Ishikawa (cell line): ENCODE results near the gene IFI30.

Experiments
- CEBPB ChIP-seq: IDR thresholded peaks from 2 replicates; pipeline ENCODE4 v1.6.1; 2012
- EGR1 ChIP-seq: IDR thresholded peaks from 2 replicates; pipeline ENCODE4 v1.6.1; 2012
- TCF12 ChIP-seq: IDR thresholded peaks from 2 replicates; pipeline ENCODE4 v1.6.1; 2012; ENCODE audit warnings: low read depth
- ZBTB7A ChIP-seq: IDR thresholded peaks from 2 replicates; pipeline ENCODE4 v1.6.1; 2012; ENCODE audit warnings: low read depth
- TF ChIP-seq, protein P1 (sequence below): IDR thresholded peaks from 2 replicates; pipeline ENCODE4 v1.6.1; 2012
- TF ChIP-seq, protein P2 (sequence below): IDR thresholded peaks from 2 replicates; pipeline ENCODE4 v1.6.1; 2012

DNA sequence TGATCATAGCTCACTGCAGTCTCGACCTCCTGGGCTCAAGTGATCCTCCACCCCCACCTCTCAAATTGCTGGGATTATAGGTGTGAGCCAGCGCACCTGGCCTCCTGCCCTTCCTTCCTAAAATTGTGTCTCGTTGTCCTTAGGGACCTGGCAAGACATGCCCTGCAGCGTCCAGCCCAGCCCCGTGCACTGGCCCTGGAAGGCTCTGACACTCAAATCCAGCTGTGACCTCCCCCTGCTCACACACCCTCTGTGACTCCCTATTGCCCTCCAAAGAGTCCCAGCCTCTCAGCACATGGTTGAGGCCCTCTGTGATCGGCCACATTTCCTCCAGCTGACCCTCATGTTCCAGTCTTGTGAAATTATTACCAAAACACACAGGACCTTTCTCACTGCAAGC lies 24.3 kb downstream of the IFI30 start:
- TF ChIP-seq, protein P1, sequence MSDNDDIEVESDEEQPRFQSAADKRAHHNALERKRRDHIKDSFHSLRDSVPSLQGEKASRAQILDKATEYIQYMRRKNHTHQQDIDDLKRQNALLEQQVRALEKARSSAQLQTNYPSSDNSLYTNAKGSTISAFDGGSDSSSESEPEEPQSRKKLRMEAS = no peak
- TF ChIP-seq ZBTB7A = no peak
- TF ChIP-seq TCF12 = no peak
- TF ChIP-seq, protein P2, sequence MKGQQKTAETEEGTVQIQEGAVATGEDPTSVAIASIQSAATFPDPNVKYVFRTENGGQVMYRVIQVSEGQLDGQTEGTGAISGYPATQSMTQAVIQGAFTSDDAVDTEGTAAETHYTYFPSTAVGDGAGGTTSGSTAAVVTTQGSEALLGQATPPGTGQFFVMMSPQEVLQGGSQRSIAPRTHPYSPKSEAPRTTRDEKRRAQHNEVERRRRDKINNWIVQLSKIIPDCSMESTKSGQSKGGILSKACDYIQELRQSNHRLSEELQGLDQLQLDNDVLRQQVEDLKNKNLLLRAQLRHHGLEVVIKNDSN = no peak
- no peak for TF ChIP-seq CEBPB
- no peak for TF ChIP-seq EGR1
